Transverse colon (tissue), 3 donors: ENCODE results near the gene BCL11B.

ENCODE experiments used
- EP300 ChIP-seq: sonication (generic); formaldehyde crosslinking; IDR thresholded peaks from one replicate; pipeline ENCODE4 v1.6.1; 2017; ENCODE audit warnings: antibody characterized with exemption, low read depth
- POLR2A ChIP-seq: fragments of 450-650 bp; IDR thresholded peaks from one replicate; pipeline ENCODE4 v1.6.1; 2016; ENCODE audit warnings: antibody characterized with exemption, mild to moderate bottlenecking, moderate library complexity
- TF ChIP-seq, protein P1 (sequence below), 5 experiments: fragments of 200-600 bp in 3 of 5; fragments of 450-650 bp in 2 of 5; sonication (generic) in 3 of 5; IDR thresholded peaks; 1 replicate in 2 of 5; 2 replicates in 3 of 5; pipeline ENCODE4 v1.5.1; 2016 to 2017; ENCODE audit warnings: antibody characterized with exemption in 5 of 5, inconsistent platforms in 3 of 5, mild to moderate bottlenecking in 2 of 5, moderate library complexity in 1 of 5

DNA sequence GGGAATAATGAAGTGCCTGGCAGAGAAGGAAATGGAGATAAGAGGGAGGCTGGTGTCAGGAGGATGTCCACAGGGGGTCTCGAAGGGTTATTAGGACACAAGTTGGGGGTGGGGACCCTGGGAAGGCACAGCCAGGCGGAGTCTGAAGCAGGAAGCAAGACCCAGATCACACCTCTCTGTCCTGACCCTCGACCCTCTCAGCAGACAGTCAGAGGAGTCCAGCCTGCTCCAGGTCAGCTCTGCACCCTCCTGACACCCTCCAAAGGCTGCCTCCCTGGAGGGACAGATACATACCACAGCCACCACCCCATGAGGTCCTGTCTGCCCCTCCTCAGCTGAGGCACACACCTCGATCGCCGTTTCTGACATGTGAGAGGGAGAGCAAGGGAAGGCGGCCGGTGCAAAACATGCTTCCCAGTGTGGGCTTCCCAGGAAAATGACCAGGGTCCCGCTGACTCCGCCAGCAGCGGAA is 9.0 kb downstream of the BCL11B start:
- TF ChIP-seq, protein P1, sequence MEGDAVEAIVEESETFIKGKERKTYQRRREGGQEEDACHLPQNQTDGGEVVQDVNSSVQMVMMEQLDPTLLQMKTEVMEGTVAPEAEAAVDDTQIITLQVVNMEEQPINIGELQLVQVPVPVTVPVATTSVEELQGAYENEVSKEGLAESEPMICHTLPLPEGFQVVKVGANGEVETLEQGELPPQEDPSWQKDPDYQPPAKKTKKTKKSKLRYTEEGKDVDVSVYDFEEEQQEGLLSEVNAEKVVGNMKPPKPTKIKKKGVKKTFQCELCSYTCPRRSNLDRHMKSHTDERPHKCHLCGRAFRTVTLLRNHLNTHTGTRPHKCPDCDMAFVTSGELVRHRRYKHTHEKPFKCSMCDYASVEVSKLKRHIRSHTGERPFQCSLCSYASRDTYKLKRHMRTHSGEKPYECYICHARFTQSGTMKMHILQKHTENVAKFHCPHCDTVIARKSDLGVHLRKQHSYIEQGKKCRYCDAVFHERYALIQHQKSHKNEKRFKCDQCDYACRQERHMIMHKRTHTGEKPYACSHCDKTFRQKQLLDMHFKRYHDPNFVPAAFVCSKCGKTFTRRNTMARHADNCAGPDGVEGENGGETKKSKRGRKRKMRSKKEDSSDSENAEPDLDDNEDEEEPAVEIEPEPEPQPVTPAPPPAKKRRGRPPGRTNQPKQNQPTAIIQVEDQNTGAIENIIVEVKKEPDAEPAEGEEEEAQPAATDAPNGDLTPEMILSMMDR (IDR thresholded peaks at IDR 0.05): no peak
- TF ChIP-seq POLR2A (no peak), EP300 (no peak)
